Sigmoid colon (tissue), 7 donors: Measurements from ENCODE around the gene DIP2C. TPM values are rescaled to one million over a fixed set of nuclear protein-coding genes. Genes with fewer than 3 reads are reported as not detected.
A peak's percentile ranks its signal among the peaks of the same experiment; 100 is the strongest.

Source experiments
- DNase-seq: peaks from one replicate; pipeline ENCODE4 v3.0.0-alpha.2; 2019
- H3K27ac ChIP-seq, 4 donors: fragments of 200-600 bp; sonication (generic); one replicate each; pipeline ENCODE4 v1.5.1; 2016 to 2019; ENCODE audit warnings: mild to moderate bottlenecking in 1 of 4
- H3K27me3 ChIP-seq, 3 donors: fragments of 200-600 bp; sonication (generic); one replicate each; pipeline ENCODE4 v1.5.1; 2019; ENCODE audit warnings: mild to moderate bottlenecking in 1 of 3
- H3K36me3 ChIP-seq, 4 donors: fragments of 200-600 bp; sonication (generic); one replicate each; pipeline ENCODE4 v1.5.1; 2016 to 2019
- H3K4me1 ChIP-seq, 4 donors: fragments of 200-600 bp; sonication (generic); one replicate each; pipeline ENCODE4 v1.5.1; 2017 to 2019
- H3K4me3 ChIP-seq, 4 donors: fragments of 200-600 bp; sonication (generic); one replicate each; pipeline ENCODE4 v1.5.1; 2017 to 2019; ENCODE audit warnings: mild to moderate bottlenecking in 2 of 4, moderate library complexity in 1 of 4
- H3K9me3 ChIP-seq, 4 donors: fragments of 200-600 bp in 3 of 4; sonication (generic) in 3 of 4; one replicate each; pipeline versions ENCODE4 v1.5.1 to v1.6.1; 2013 to 2019
- EP300 ChIP-seq, 4 donors: sonication (generic); formaldehyde crosslinking; IDR thresholded peaks; one replicate each; pipeline ENCODE4 v1.6.1; 2017; ENCODE audit warnings: antibody characterized with exemption in 4 of 4
- POLR2A ChIP-seq, 2 donors: fragments of 450-650 bp; IDR thresholded peaks; one replicate each; pipeline ENCODE4 v1.6.1; 2016; ENCODE audit warnings: antibody characterized with exemption in 2 of 2, mild to moderate bottlenecking in 2 of 2, moderate library complexity in 2 of 2
- POLR2AphosphoS5 ChIP-seq, 4 donors: sonication (generic); formaldehyde crosslinking; IDR thresholded peaks; one replicate each; pipeline ENCODE4 v1.6.1; 2017; ENCODE audit warnings: antibody characterized with exemption in 4 of 4
- WGBS, 2 donors: extraction: QIAGEN DNeasy Blood & Tissue Kit; methylation state at CpG; one replicate each; pipeline ENCODE4 v1.1.7; 2013; 5-methylcytosine and 5-hydroxymethylcytosine counted together
- intact Hi-C: fragments of 100-400 bp; cut with DNase I; formaldehyde crosslinking; loops from one replicate; pipeline ENCODE4 v1.15.1; 2023
- polyA plus RNA-seq, 3 donors: library from polyadenylated mRNA; stranded (reverse); fragments of 200-250 nt; gene quantifications; one replicate each; pipeline ENCODE4 v1.2.3, GENCODE V29; 2013
- total RNA-seq, 4 donors: library from RNA; depleted of rRNA; stranded (reverse); fragments of >200 nt; gene quantifications; one replicate each; pipeline ENCODE4 v1.1.0, GENCODE V29; 2016
- TF ChIP-seq, protein P1 (sequence below), 4 experiments: fragments of 450-650 bp in 3 of 4; fragments of 200-600 bp in 1 of 4; IDR thresholded peaks; one replicate each; pipeline ENCODE4 v1.5.1; 2016 to 2019; ENCODE audit warnings: antibody characterized with exemption in 4 of 4, mild to moderate bottlenecking in 3 of 4, moderate library complexity in 2 of 4
- donor health status: healthy with polysubstance abuse.
- donor health status: Bipolar disorder and iron deficiency.
- donor health status: healthy.

Gene DIP2C
- total and polyA plus RNA-seq, 7 donors: 1.8 to 67.9 (median 42.1) TPM

DNA sequence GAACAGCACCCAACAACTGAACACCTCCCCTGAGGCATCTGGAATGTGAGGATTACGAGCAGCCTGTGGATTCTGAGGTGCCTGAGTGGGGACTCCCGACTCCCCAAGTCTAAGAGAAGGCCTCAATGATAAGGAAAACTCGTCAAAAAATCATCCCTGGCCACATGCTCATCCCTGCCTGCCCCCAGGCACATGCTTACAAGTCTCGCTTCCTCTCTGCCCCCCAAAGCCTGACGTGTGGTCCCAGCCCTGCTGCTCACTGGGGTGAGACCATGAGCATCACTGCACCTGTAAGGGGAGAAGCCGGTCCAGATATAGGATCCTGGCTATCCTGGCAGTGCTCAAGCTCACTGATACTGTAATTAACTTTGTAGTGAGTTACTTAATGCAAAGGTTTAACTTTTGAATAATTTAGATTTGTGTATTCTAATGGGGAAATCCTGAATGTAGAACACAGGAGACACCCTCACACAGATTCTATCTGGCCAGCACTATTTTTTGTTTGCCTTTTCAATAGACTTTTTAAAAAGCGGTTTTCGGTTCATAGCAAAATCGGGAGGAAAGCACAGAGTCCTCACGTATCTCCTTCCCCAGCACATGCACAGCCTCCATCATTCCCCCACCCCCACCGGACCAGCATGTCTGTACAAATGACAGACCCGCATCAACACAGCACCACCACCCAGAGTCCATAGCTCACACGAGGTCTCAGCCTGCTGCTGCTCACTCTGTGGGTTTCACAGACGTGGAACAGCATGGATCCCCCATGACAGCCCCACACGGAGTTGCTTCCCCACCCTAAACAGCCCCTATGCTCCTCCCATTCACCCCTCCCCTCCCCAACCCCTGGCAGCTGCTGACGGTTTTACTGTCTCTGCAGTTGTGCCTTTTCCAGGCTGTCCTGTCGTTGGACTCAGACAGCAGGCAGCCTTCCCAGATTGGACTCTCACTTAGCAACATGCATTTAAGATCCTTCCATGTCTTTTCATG, 167.9 kb downstream of the DIP2C start:
- peak overlapping the region in 3 of 4 donors; percentile 52 to 74 (median 67) for H3K27ac ChIP-seq
- DNase-seq: peak; percentile 82
- H3K27me3 ChIP-seq: no peaks in the 10 kb centered on the region
- no peak overlapping the region for H3K4me3 ChIP-seq
- H3K36me3 ChIP-seq: no peaks in the 10 kb centered on the region
- peaks cover 0 to 74% (median 52%) of the 10 kb centered on the region in 4 donors for H3K4me1 ChIP-seq
- WGBS, 2 donors: 57 to 61% methylated on average over 17 of the region's 17 CpGs
- H3K9me3 ChIP-seq: no peaks in the 10 kb centered on the region
- peak in 1 of 4 donors; percentile 30 for TF ChIP-seq POLR2AphosphoS5 (IDR thresholded peaks at IDR 0.05)
- TF ChIP-seq, protein P1, sequence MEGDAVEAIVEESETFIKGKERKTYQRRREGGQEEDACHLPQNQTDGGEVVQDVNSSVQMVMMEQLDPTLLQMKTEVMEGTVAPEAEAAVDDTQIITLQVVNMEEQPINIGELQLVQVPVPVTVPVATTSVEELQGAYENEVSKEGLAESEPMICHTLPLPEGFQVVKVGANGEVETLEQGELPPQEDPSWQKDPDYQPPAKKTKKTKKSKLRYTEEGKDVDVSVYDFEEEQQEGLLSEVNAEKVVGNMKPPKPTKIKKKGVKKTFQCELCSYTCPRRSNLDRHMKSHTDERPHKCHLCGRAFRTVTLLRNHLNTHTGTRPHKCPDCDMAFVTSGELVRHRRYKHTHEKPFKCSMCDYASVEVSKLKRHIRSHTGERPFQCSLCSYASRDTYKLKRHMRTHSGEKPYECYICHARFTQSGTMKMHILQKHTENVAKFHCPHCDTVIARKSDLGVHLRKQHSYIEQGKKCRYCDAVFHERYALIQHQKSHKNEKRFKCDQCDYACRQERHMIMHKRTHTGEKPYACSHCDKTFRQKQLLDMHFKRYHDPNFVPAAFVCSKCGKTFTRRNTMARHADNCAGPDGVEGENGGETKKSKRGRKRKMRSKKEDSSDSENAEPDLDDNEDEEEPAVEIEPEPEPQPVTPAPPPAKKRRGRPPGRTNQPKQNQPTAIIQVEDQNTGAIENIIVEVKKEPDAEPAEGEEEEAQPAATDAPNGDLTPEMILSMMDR (IDR thresholded peaks at IDR 0.05): no peak
- intact Hi-C loops: loop anchor here (5.0 kb wide), 1 partner anchor 41 kb away; no protein-coding TSS in a partner anchor

DNA sequence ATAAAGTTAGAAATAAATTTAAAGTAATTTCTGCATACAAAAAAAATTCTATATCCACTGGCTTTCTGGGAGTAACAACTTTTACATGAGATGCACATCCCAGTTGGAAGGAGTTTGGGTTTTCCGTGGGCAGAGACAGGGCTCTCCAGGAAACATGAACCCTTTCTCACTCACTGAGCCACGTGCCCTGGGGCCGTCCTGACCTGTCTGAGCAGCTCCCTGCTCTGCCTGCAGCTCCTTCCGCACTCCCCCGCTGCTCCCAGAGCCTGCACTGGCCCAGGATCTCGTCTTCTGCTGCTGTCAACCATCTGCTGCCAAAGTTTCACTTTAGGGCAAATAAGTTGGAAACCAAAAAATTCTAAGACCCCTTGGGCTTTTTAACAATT, 169.1 kb downstream of the DIP2C start:
- TF ChIP-seq POLR2AphosphoS5 (IDR thresholded peaks at IDR 0.05) (peak in 1 of 4 donors; percentile 10), EP300 (IDR thresholded peaks at IDR 0.05) (no peak)
- Histone ChIP-seq H3K9me3 (no peaks in the 10 kb centered on the region), H3K27ac (peak overlapping the region in 3 of 4 donors; percentile 27 to 74 (median 67)), H3K4me3 (no peak overlapping the region), H3K36me3 (no peaks in the 10 kb centered on the region), H3K4me1 (peaks cover 0 to 71% (median 48%) of the 10 kb centered on the region in 4 donors), H3K27me3 (no peaks in the 10 kb centered on the region)
- WGBS, 2 donors: 75 to 86% methylated on average over 6 of the region's 6 CpGs
- intact Hi-C loops: loop anchor here (5.0 kb wide), 1 partner anchor 42 kb away; no protein-coding TSS in a partner anchor
- DNase-seq: peak; percentile 77

DNA sequence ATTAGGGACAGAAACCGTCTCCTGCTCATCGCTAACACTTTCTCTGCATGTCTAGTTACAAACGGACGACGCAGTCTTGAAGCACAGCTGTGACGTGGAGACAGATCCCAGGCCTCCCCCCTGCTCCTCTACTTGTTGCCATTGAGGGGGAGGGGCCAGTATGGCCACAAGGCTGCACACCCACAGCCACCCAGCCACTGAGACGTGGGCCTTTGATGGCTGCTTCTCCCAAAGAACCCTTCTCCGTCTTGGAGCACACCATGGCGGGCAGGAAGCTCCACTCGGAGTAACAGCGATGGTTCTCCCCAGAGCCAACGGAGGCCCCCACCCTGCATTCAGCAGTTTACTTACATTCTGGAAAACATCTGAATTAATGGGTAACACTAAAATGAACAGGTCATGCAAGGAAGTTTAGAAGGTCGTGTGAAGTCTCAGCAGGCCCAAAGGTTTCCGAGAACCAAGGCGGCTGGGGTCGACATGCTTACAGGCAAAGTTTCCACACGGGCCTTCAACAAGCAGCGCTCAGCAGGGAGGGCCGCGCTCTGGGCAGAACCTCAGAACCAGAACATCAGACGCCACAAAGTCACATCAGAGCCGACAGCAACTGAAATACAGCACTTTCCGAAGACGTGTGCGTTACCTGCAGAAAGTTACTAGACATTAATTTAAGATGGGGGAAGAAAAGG, 169.6 kb downstream of the DIP2C start:
- H3K4me1 ChIP-seq: peaks cover 0 to 71% (median 50%) of the 10 kb centered on the region in 4 donors
- intact Hi-C loops: loop anchor here (5.0 kb wide), 2 partner anchors 42 to 52 kb away; no protein-coding TSS in a partner anchor
- H3K4me3 ChIP-seq: no peak overlapping the region
- peak overlapping the region in 3 of 4 donors; percentile 27 to 74 (median 67) for H3K27ac ChIP-seq
- no peaks in the 10 kb centered on the region for H3K9me3 ChIP-seq
- no peak for TF ChIP-seq EP300 (IDR thresholded peaks at IDR 0.05)
- no peak for TF ChIP-seq POLR2A (IDR thresholded peaks at IDR 0.05)
- no peak for TF ChIP-seq POLR2AphosphoS5 (IDR thresholded peaks at IDR 0.05)
- TF ChIP-seq, protein P1 (IDR thresholded peaks at IDR 0.05): no peak
- DNase-seq: peak; percentile 48
- no peaks in the 10 kb centered on the region for H3K36me3 ChIP-seq
- no peaks in the 10 kb centered on the region for H3K27me3 ChIP-seq
- WGBS, 2 donors: 92% methylated on average over 25 of the region's 25 CpGs

DNA sequence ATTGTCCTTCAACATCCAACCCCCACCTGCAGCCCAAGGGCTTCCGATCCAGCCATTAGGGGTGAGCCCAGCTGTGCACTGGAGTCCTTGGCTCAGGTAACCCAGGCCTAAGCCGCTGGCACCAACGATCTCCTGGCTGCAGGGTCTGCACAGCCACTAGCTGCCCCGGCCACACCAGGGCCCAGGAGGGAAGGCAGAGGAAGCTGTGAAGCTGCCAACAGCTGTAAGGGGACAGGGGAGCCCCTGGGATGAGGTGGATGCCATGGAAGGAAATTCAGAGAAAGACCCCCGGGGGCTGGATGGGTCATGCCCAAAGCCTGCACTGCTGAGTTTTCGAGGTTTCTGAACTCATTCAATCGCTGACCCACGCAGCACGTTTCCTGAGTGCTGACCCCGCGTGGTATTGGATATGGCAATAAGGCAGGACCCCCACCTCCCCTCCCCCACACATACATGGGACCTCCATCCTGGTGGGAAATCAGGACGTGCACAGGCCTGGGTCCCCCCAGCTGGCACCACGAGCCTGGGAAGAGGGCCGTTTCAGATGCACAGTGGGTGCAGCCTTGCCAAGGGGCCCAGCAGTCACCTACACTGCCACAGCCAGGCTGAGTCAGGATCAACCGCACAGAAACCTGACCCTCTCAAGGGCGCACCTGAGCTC, 170.3 kb downstream of the DIP2C start:
- TF ChIP-seq, protein P1 (IDR thresholded peaks at IDR 0.05): no peak
- TF ChIP-seq POLR2A (IDR thresholded peaks at IDR 0.05) (no peak), POLR2AphosphoS5 (IDR thresholded peaks at IDR 0.05) (no peak), EP300 (IDR thresholded peaks at IDR 0.05) (no peak)
- 91 to 95% methylated on average over 16 of the region's 16 CpGs for WGBS, 2 donors
- H3K9me3 ChIP-seq: no peaks in the 10 kb centered on the region
- DNase-seq: peak; percentile 64
- peak overlapping the region in 1 of 4 donors; percentile 67 for H3K27ac ChIP-seq
- H3K4me1 ChIP-seq: peaks cover 0 to 72% (median 56%) of the 10 kb centered on the region in 4 donors
- intact Hi-C loops: loop anchor here (5.0 kb wide), 1 partner anchor 53 kb away; no protein-coding TSS in a partner anchor
- H3K27me3 ChIP-seq: no peaks in the 10 kb centered on the region
- H3K36me3 ChIP-seq: no peaks in the 10 kb centered on the region
- H3K4me3 ChIP-seq: no peak overlapping the region
